Middle frontal gyrus (tissue), 1 donor: ENCODE measurements around the gene MTF2.
"Not testable (repeated sequence)": the region's sequence is repeated elsewhere in the genome, so short reads cannot be mapped to it uniquely, and the experiment has no call there.

ENCODE experiments used
- DNase-seq: peaks from one replicate; pipeline ENCODE4 v3.0.0-alpha.2; 2015; ENCODE audit warnings: low spot score; ENCODE audit errors: extremely low spot score

Gene MTF2

DNA sequence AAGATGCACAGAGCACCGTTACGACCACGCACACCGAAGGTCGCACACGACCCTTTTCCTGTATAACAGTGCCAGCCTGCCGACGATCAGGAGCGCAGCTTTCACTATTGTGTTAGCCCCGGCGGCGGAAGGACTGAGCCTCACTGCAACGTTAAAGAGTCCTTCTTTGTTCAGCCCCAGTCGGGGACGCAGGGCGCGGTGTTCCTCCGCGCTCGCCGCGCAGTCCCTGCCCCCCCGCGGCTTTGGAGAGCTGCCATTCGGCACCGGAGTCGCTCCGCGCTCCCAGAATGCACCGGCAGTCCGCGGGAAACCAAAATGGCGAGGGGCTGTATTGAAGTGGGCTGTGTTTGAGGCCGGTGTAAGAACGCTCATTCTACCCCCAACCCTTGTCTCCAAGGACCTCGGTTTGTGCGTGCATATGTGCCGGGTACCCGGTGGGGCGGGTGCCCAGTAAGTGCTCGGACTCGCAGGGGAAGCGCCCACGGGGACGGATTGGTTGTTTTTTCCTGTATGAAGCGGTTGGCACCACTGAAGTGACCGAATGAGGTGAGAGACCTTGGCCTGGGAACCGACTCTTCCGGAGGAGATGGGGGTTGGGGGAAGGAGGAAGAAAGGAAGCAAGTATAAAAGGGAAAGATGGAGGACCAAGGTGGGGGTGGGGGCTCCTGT is at the start of gene MTF2:
Gene MTF2, plus strand, starts transcription at position 298 of the 669 bp plus-strand sequence. Its CDS starts 244 bp downstream, at position 542.
- peak; percentile 90 for DNase-seq

DNA sequence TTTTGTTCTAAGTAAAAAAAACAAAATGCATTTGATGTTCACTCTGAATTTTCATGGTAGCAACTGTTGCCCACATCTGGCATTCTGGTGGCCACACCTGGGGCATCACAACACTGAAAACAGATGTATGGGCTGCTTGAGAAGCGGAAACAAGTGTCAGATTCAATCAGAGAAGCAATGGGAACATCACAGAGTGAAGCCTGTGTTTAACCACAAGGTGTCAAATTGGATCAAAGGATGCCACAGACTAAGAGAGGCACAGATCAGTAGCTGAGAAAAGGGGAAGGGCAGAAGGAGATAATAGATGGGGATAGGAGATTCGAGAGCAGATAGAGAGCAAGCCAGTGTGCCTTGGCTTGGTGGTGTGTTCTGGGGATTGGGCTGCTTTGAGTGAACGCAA is 49.8 kb upstream of the MTF2 start:
- DNase-seq: no peak

DNA sequence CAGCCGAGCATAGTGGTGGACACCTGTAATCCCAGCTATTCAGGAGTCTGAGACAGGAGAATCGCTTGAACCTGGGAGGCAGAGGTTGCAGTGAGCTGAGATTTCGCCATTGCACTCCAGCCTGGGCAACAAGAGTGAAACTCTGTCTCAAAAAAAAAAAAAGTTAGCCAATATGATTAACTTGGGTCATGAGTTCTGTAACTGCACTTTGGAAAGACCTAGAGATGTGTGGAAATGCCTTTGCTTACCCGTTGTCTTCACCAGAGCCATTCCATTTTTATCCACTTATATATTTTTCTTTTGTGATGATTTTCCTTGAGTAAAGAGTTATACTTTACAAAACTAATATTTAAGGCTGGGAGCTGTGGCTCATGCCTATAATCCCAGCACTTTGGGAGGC is 48.9 kb upstream of the MTF2 start:
- not testable (repeated sequence) for DNase-seq

DNA sequence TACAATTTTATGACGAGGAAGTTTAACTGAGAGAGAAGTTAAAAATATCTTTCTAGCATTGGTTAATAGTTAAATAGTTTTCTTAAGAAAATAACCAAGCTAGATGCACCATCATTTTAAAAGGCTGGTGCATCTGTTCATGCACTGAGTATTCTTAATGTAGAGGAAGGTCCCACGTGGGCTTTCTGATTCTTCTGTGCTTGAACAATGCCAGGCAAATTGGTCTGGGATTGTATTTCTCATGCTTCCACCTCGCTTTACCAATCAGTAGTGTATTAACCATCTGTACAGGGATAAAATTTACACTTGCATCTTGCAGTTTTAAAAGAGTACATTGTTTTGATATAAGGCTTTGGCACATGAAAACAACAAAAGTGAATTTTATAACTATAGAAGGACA is 47.4 kb upstream of the MTF2 start:
- DNase-seq: no peak

DNA sequence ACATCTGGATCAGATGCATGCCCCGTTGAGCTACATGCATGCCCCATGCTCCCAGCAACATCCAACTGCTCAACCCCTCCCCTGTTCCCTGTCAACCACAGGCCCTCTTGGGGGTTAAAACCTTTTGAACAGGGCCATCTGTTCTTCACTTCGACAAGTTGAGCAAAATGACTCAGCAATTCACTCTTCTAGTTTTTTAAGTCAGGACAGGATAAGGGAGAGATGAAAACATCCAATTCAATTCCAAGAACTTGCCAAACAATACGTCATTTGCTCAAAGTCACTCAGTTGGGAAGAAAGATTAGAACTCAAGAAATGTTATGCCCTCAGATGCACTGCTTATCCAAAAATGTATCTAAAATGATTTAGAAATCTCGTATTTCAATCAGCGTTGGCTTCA is 46.1 kb upstream of the MTF2 start:
- DNase-seq: no peak

DNA sequence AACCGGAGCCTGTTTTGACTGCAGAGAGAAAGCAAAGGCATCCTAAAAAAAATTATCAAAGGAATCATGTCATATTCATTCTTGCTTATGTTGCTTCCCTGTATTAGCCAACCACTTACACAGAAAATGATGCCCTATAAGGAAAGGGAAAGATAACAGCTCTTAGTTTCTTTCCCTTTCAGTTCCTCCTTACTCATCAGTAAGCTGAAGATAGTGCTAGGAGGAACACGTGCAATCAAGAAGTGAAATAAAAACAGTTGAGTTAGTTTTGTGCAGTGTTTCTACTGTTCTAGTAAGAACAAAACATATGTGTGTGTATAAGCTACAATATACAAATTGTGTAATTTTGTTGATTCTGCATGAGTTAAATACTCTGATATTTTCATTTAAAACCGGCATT is 45.3 kb upstream of the MTF2 start:
- DNase-seq: no peak

DNA sequence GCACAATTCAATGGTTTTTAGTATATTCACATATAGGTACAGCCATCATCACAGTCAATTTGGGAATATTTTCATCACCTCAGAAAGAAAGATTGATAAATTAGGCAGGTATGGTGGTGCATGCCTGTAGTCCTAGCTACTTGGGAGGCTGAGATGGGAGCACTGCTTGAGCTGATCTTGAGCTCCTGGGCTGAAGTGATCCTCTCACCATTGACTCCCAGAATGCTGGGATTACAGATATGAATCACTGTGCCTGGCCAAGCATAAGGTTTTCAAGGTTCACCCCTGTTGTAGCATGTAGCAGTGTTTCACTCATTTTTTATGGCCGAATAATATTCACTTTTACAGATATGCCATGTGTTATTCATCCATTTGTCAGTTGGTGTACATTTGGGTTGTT is 44.7 kb upstream of the MTF2 start:
- no peak for DNase-seq

DNA sequence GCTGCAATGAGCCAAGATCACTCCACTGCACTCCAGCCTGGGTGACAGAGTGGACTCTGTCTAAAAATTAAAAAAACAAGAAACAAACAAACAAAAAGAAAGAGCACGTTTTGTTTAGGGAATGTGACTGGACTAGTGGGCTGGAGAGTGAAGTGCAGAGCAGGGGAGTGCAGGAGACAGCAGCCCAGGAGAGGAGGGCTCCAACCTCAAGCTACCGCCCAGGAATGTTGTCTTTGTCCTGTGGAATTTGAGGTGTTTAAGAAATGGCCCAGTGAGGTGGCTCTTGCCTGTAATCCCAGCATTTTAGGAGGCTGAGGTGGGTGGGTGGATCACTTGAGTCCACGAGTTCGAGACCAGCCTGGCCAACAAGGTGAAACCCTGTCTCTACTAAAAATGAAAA is 42.4 kb upstream of the MTF2 start:
- DNase-seq: no peak

GRCh38 chr1:93042187-93043056 is 36.7 kb upstream of the MTF2 start:
- DNase-seq: no peak

DNA sequence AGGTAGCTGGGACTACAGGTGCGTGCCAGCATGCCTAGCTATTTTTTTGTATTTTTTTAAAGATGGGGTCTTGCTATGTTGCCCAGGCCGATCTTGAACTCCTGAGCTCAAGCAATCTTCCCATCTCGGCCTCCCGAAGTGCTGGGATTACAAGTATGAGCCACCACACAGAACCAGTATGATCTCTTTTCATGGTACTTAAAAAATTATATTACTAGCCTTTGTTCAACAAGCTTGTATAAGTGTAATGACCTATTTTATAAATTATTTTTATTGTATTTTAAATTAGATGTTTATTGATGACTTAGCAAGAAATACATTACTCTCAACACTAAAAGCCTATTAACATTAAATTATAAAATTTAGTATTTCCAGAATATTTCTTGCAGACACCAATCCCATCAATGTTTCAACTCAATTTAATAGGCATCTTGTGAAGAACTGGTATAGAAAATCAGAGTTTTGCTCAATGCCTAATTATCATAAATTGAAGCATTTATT is 36.0 kb upstream of the MTF2 start:
- DNase-seq: no peak

DNA sequence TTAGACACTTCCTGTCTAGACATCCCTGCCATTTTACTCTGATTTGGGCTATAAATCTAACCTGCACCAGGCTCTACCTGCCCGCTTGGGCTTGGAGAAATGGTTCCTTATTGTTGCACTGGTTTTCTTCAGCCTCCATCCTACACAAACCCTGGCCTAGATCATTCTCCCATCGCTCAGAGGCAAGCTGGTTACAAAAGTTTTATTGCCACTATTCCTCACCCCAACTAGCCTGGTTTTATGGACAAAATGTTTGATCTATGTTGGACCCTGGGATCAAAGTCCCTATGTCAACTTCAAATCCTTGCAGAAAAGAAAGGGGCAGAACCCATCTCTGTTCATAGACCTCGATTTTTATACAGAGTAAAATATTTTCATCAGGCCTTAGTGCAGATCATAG is 31.5 kb upstream of the MTF2 start:
- DNase-seq: no peak

DNA sequence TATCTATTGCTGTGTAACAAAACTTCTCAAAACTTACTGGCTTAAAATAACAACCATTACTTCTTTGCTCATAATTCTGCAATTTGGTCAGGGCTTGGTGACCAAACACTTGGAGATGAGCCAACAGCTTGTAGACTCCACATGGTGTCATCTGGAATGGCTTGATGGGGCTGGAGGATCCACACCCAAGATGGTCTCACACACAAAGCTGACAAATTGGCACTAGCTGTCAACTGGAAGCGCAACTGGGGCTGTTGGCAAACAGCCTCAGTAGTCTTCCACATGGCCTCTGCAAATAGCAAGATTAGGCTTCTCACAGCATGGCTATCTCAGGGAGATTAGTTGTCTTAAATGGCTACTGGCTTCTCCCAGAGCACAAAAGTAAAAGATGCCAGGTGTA is 27.1 kb upstream of the MTF2 start:
- no peak for DNase-seq

DNA sequence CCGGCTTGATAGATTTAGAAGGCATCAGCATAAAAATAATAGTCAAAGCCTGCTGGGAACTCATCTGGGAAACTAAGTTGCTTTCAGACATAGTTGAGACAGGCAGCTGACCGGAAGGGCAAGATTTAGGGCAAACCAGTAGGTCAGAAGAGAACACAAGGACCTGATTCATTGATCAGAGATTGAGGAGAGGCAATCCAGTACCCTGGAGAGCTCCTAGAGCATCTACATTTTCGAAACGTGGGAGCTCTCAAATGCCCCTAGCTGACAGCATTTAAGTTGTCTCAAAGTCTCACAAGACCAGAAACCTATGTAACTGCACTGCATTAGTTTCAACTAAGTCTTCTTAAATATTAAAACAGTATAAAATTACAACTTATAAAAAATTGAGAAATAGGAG is 22.9 kb upstream of the MTF2 start:
- DNase-seq: no peak

DNA sequence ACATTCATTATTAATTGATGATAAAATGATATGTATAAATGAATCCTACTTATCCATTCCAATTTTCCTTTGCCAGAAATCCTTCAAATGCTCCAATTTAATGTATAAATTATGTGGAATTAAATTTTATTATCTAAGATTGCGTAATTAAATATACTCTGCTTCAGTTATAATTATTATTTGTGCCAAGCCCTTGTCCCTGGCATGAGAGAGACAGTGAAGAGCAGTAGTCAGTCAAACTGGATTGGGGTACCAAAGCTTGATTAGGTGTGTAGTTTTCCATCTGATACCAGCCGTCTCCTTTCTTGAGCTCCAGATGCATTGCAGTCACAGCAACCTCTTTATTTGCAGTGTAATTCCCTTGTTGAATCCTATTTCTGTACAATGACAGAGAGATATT is 22.4 kb upstream of the MTF2 start:
- DNase-seq: no peak

GRCh38 chr1:93061895-93062792 is 16.9 kb upstream of the MTF2 start:
- no peak for DNase-seq

GRCh38 chr1:93076268-93076667 is 2.8 kb upstream of the MTF2 start:
- DNase-seq: no peak

- DNase-seq: no peak
Observed at GRCh38 chr1:93078203-93078602, 880 bp upstream of the MTF2 start.

- no peak for DNase-seq
Observed at GRCh38 chr1:93078638-93078985, 471 bp upstream of the MTF2 start.

DNA sequence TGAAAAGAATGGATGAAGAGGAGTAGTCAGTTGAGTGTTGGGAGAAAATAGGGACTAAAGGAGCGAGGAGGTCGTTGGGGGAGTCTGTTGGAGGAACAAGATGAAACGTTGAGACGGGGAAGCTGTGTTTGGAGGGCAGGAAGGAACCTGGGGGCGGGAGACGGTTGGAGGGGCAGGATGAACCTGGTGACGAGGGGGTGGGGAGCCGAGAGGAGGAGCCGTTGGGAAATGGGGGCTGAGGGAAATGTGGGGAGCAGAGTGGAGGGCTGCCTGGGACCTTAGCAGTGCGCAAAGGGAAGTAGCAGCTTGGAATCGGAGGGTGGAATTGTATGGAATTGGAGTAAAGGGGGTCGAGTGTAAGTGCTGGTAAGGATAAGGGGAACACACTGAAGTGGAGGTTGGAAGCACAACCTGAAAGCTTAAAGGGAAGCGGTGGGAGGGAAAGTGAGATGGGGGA is 630 bp downstream of the MTF2 start:
- DNase-seq: no peak

DNA sequence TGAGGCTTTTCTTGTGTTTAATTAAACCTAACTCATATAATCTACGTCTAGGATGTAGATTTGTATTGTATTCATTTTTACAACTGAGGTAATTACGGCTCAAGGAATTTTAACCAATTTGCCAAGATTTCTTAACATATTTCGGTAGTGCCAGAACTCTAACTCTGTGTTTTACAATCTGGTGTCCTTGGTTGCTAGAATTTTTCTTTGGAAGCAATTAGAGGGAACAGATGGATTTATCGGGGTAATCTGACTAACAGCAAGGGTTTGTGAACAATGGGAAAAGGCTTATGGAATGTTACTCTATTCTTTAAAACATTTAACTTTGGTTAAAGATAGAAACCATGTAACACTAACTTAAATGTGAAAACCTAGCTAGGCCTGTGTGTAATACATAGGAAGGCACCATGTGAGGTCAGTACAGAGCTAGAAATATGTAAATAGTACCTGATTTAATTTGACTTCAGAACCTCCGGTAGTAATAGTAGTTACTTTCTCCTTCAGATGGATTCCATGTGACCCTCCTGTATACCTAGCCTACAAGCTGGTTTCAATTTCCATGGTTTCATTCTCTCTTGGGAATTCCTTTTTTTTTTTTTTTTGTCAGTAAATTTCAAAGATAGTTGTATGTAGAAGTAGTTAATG is 1.2 kb downstream of the MTF2 start:
- no peak for DNase-seq

GRCh38 chr1:93081716-93082115 is 2.6 kb downstream of the MTF2 start:
- DNase-seq: no peak
